ENCODE measurements around the gene PAK4.

The PAK4 gene

GRCh38 chr19:39203372-39204341, 78.1 kb downstream of the PAK4 start, which contains the start of gene SYCN:
Gene SYCN, minus strand, starts transcription at chr19:39204263. Its CDS starts 9 bp downstream, at chr19:39204254.
- no peak for TF ChIP-seq CTCF (IDR thresholded peaks at IDR 0.05; ENCODE audit: borderline replicate concordance, insufficient read depth, low read depth, low read length)
- H3K4me3 ChIP-seq (ENCODE audit: low read depth, low read length) = no peak within 1 kb of the TSS

- no peak overlapping the region for H3K4me3 ChIP-seq (ENCODE audit: low read depth, low read length)
- no peak for TF ChIP-seq CTCF (IDR thresholded peaks at IDR 0.05; ENCODE audit: borderline replicate concordance, insufficient read depth, low read depth, low read length)
Observed at GRCh38 chr19:39205449-39205764, 79.8 kb downstream of the PAK4 start.

- no peak overlapping the region for H3K4me3 ChIP-seq (ENCODE audit: low read depth, low read length)
- no peak for TF ChIP-seq CTCF (IDR thresholded peaks at IDR 0.05; ENCODE audit: borderline replicate concordance, insufficient read depth, low read depth, low read length)
Observed at GRCh38 chr19:39206122-39206521, 80.5 kb downstream of the PAK4 start.

GRCh38 chr19:39207293-39207836, 81.8 kb downstream of the PAK4 start:
- no peak for TF ChIP-seq CTCF (IDR thresholded peaks at IDR 0.05; ENCODE audit: borderline replicate concordance, insufficient read depth, low read depth, low read length)
- no peak overlapping the region for H3K4me3 ChIP-seq (ENCODE audit: low read depth, low read length)

GRCh38 chr19:39208175-39208795, 82.7 kb downstream of the PAK4 start:
- TF ChIP-seq CTCF (IDR thresholded peaks at IDR 0.05; ENCODE audit: borderline replicate concordance, insufficient read depth, low read depth, low read length) = no peak
- H3K4me3 ChIP-seq (ENCODE audit: low read depth, low read length) = no peak overlapping the region

- TF ChIP-seq CTCF (IDR thresholded peaks at IDR 0.05; ENCODE audit: borderline replicate concordance, insufficient read depth, low read depth, low read length) = no peak
- no peak overlapping the region for H3K4me3 ChIP-seq (ENCODE audit: low read depth, low read length)
Observed at GRCh38 chr19:39209196-39209595, 83.6 kb downstream of the PAK4 start.
